Measurements from ENCODE around the gene IGLL5.

DNA sequence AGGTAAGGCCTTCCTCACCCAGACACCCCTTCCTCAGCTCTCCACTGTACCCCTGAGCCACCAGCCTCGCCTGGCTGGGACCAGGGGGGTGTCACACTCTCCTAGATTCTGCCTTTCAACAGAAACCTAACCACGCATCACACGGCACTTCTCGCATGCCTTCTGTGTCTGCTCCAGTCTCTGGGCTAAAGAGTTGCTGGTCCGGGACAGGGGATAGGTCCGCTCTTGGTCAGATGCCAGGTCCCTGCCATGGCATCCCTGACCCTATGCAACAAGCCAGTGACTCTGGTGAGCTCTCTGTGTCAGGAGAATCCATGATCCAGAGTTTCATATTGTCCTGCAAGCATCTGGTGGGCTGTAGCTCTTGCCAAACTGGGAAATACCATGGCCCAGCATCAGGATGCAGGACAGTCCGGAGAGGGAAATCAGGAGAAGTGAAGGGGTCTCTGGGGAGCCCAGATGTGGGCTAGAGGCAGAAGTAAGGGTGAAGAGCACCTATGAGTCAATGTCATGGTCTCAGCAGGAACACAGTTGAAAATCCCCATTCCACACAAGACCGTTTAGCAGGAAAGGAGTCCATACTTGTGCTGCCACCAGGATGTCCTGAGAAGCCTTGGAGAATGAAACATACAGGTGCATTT is 14.1 kb downstream of the IGLL5 start:
- TF ChIP-seq, protein P1, sequence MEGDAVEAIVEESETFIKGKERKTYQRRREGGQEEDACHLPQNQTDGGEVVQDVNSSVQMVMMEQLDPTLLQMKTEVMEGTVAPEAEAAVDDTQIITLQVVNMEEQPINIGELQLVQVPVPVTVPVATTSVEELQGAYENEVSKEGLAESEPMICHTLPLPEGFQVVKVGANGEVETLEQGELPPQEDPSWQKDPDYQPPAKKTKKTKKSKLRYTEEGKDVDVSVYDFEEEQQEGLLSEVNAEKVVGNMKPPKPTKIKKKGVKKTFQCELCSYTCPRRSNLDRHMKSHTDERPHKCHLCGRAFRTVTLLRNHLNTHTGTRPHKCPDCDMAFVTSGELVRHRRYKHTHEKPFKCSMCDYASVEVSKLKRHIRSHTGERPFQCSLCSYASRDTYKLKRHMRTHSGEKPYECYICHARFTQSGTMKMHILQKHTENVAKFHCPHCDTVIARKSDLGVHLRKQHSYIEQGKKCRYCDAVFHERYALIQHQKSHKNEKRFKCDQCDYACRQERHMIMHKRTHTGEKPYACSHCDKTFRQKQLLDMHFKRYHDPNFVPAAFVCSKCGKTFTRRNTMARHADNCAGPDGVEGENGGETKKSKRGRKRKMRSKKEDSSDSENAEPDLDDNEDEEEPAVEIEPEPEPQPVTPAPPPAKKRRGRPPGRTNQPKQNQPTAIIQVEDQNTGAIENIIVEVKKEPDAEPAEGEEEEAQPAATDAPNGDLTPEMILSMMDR (IDR thresholded peaks at IDR 0.05; ENCODE audit: insufficient read depth, low read depth, low read length), result no peak
- no peak for TF ChIP-seq EZH2 (IDR thresholded peaks at IDR 0.05; ENCODE audit: insufficient read depth, low read length)
